ENCODE data around the gene GKN2.

The GKN2 gene

DNA sequence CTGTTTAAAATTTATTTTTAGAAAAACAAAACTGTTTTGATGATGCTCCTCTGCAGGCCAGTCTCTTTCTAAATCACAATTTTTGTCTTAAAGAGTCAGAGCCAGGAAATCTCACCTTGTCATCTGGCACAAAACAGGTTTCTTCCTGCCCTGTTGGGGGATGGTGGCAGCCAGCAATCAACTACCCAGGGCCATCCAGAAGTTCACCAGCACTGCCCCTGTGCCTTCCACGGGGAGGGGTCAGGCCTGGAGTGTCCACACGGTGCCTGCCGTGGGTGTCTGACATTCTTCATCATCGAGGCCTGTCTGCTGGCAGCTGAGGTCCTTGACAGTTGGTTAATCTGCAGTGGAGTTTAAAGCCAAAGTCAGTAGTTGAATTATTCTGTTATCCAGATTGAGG lies 41.4 kb downstream of the GKN2 start:
- H3F3A ChIP-seq (ENCODE audit: insufficient read depth, low read length) = peaks cover 18% of the 10 kb centered on the region
- TF ChIP-seq EZH2phosphoT487 (IDR thresholded peaks at IDR 0.05; ENCODE audit: low read length) = no peak
- TF ChIP-seq EZH2 (optimal IDR thresholded peaks at IDR 0.05; ENCODE audit: low read depth, low read length) = no peak
- TF ChIP-seq, protein P1, sequence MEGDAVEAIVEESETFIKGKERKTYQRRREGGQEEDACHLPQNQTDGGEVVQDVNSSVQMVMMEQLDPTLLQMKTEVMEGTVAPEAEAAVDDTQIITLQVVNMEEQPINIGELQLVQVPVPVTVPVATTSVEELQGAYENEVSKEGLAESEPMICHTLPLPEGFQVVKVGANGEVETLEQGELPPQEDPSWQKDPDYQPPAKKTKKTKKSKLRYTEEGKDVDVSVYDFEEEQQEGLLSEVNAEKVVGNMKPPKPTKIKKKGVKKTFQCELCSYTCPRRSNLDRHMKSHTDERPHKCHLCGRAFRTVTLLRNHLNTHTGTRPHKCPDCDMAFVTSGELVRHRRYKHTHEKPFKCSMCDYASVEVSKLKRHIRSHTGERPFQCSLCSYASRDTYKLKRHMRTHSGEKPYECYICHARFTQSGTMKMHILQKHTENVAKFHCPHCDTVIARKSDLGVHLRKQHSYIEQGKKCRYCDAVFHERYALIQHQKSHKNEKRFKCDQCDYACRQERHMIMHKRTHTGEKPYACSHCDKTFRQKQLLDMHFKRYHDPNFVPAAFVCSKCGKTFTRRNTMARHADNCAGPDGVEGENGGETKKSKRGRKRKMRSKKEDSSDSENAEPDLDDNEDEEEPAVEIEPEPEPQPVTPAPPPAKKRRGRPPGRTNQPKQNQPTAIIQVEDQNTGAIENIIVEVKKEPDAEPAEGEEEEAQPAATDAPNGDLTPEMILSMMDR (IDR thresholded peaks at IDR 0.05; ENCODE audit: low read length) = no peak
- no peak overlapping the region for H3K4me3 ChIP-seq (ENCODE audit: low read length)
- peaks cover 43% of the 10 kb centered on the region for H3K4me1 ChIP-seq (ENCODE audit: low read length)
- H4K20me1 ChIP-seq (ENCODE audit: insufficient read depth, low read length) = no peaks in the 10 kb centered on the region
- no peaks in the 10 kb centered on the region for H3K36me3 ChIP-seq (replicated peaks; ENCODE audit: insufficient read depth, low read length)
- H3K9ac ChIP-seq (ENCODE audit: low read length) = no peak overlapping the region
- no peaks in the 10 kb centered on the region for H3K9me2 ChIP-seq (replicated peaks; ENCODE audit: insufficient read depth, low read length)
- no peaks in the 10 kb centered on the region for H3K27me3 ChIP-seq (replicated peaks; ENCODE audit: insufficient read depth, low read length)
- H3K9me3 ChIP-seq (replicated peaks; ENCODE audit: insufficient read depth, low read length) = no peaks in the 10 kb centered on the region
- no peak overlapping the region for H3K4me2 ChIP-seq (ENCODE audit: low read depth, low read length)
- no peak overlapping the region for H3K27ac ChIP-seq (ENCODE audit: low read length)
- DNase-seq = no peak
- no peaks in the 10 kb centered on the region for H3K79me2 ChIP-seq (ENCODE audit: low read length)
- no peak overlapping the region for H2AFZ ChIP-seq (ENCODE audit: low read length)

- H3K9ac ChIP-seq (ENCODE audit: low read length) = no peak overlapping the region
- no peak overlapping the region for H3K27ac ChIP-seq (ENCODE audit: low read length)
- no peaks in the 10 kb centered on the region for H3K79me2 ChIP-seq (ENCODE audit: low read length)
- H3K36me3 ChIP-seq (replicated peaks; ENCODE audit: insufficient read depth, low read length) = no peaks in the 10 kb centered on the region
- H2AFZ ChIP-seq (ENCODE audit: low read length) = no peak overlapping the region
- H3K27me3 ChIP-seq (replicated peaks; ENCODE audit: insufficient read depth, low read length) = no peaks in the 10 kb centered on the region
- H3K9me2 ChIP-seq (replicated peaks; ENCODE audit: insufficient read depth, low read length) = no peaks in the 10 kb centered on the region
- TF ChIP-seq EZH2 (optimal IDR thresholded peaks at IDR 0.05; ENCODE audit: low read depth, low read length) = no peak
- TF ChIP-seq, protein P1 (IDR thresholded peaks at IDR 0.05; ENCODE audit: low read length) = peak; percentile 93
- H3K4me1 ChIP-seq (ENCODE audit: low read length) = peaks cover 43% of the 10 kb centered on the region
- DNase-seq = peak; percentile 86
- no peak overlapping the region for H3K4me3 ChIP-seq (ENCODE audit: low read length)
- no peaks in the 10 kb centered on the region for H3K9me3 ChIP-seq (replicated peaks; ENCODE audit: insufficient read depth, low read length)
- H3F3A ChIP-seq (ENCODE audit: insufficient read depth, low read length) = peaks cover 18% of the 10 kb centered on the region
- peak overlapping the region; percentile 2; the same call in 1 of the 2 replicates for H3K4me2 ChIP-seq (ENCODE audit: low read depth, low read length)
- H4K20me1 ChIP-seq (ENCODE audit: insufficient read depth, low read length) = no peaks in the 10 kb centered on the region
Measured at GRCh38 chr2:68909793-68910674, 42.7 kb downstream of the GKN2 start.

- H3K9me2 ChIP-seq (replicated peaks; ENCODE audit: insufficient read depth, low read length) = no peaks in the 10 kb centered on the region
- H3K79me2 ChIP-seq (ENCODE audit: low read length) = no peaks in the 10 kb centered on the region
- DNase-seq = peak; percentile 99
- H3K4me1 ChIP-seq (ENCODE audit: low read length) = peaks cover 43% of the 10 kb centered on the region
- no peaks in the 10 kb centered on the region for H3K27me3 ChIP-seq (replicated peaks; ENCODE audit: insufficient read depth, low read length)
- no peaks in the 10 kb centered on the region for H4K20me1 ChIP-seq (ENCODE audit: insufficient read depth, low read length)
- peak overlapping the region; percentile 75 for H3K4me2 ChIP-seq (ENCODE audit: low read depth, low read length)
- H3K27ac ChIP-seq (ENCODE audit: low read length) = peak overlapping the region; percentile 87
- H3K9me3 ChIP-seq (replicated peaks; ENCODE audit: insufficient read depth, low read length) = no peaks in the 10 kb centered on the region
- peak overlapping the region; percentile 64 for H2AFZ ChIP-seq (ENCODE audit: low read length)
- H3K4me3 ChIP-seq (ENCODE audit: low read length) = peak overlapping the region; percentile 25; the same call in 1 of the 2 replicates
- H3K36me3 ChIP-seq (replicated peaks; ENCODE audit: insufficient read depth, low read length) = no peaks in the 10 kb centered on the region
- peak overlapping the region; percentile 50 for H3K9ac ChIP-seq (ENCODE audit: low read length)
- TF ChIP-seq, protein P1 (IDR thresholded peaks at IDR 0.05; ENCODE audit: low read length) = no peak
- TF ChIP-seq EZH2phosphoT487 (IDR thresholded peaks at IDR 0.05; ENCODE audit: low read length) (no peak), EZH2 (optimal IDR thresholded peaks at IDR 0.05; ENCODE audit: low read depth, low read length) (no peak)
- peaks cover 18% of the 10 kb centered on the region for H3F3A ChIP-seq (ENCODE audit: insufficient read depth, low read length)
Measured at GRCh38 chr2:68908392-68908970, 44.2 kb downstream of the GKN2 start.
